HL-60/S4 treated with retinoic acid at 250 ng/mL for 4 days and 3 days (cell line): ENCODE measurements around the gene PDGFA.

Source experiments
- in situ Hi-C: fragments of 300-500 bp; cut with MboI; formaldehyde crosslinking; loops from 2 replicates; pipeline ENCODE4 v1.7.0; 2022; ENCODE audit warnings: low sequenced_read_pairs

PDGFA gene

GRCh38 chr7:475951-476441 lies 43.6 kb downstream of the PDGFA start:
- in situ Hi-C loops = no loop called here

GRCh38 chr7:475425-475728 lies 44.3 kb downstream of the PDGFA start:
- in situ Hi-C loops = no loop called here

- in situ Hi-C loops = no loop called here
These were observed 44.8 kb downstream of the PDGFA start for GRCh38 chr7:474605-475424.

GRCh38 chr7:473870-474604 lies 45.6 kb downstream of the PDGFA start:
- in situ Hi-C loops = no loop called here

- in situ Hi-C loops = no loop called here
These were observed 46.4 kb downstream of the PDGFA start for GRCh38 chr7:473211-473734.

GRCh38 chr7:472640-472957 lies 47.0 kb downstream of the PDGFA start:
- in situ Hi-C loops = no loop called here

DNA sequence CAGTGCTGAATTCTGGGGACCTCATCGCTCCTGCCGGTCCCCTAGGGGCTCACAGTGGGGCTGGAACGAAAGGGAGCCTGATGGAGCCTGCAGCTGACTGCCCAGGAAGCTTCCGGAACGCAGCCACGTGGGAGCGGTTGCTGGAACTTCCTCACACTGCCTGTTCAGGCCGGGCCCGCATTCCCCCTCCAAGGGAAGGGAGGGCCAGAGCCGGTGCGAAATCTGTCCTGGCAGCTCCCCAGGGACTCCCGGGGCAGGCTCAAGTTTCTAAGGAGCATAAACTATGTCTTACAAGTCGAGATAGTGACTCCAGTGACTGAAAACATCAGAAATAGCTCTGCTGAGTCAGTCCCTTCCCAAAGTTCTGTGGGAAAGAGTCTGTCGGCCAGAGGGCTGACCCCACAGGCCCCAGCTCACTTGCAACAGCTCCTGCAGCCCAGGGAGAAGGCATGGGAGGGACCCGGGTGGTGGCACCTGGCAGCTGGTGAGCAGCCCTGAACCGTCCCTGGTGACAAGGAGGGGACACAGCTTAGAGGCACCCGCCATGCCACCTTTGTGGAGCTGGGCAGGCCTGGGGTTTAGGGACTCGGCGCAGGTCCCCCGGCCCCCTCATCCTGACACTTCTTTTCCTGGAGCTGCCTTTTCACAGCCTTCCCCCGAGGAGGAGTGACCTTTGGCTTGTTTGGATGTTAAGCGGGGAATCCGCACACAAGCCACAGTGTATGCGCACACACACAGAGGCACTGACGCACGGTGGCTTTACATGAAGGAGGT lies 47.6 kb downstream of the PDGFA start:
- in situ Hi-C loops = no loop called here

DNA sequence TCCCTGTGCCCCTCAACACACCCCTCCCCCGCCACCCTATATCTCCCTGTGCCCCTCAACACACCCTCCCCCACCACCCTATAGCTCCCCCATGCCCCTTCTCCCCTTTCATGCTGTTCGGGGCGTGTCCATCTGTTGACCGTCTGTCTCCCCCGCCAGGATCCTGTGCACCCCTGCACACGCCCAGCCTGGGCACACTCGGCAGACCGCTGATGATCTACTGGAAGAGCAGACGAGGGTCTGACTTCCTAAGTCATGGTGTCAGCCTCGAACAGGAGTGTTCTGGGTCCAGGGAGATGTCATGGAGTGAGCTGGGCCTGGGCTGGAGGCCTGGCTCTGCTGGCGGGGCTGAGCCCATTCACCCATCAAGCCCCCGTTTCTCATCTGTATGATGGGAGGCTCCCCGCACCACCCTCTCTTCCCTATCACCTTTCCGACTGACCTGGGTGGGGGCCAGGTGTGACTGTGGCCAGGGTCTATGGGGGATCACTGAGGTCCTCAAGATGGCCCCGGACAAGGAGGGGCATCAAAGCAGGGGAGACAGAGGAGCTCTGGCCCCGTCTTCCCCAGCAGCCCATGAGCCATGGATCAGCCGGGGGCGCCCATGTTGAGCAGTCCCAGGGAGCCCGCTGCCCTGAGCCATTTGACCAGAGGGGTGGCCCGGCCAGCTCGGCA lies 48.3 kb downstream of the PDGFA start:
- in situ Hi-C loops = no loop called here

DNA sequence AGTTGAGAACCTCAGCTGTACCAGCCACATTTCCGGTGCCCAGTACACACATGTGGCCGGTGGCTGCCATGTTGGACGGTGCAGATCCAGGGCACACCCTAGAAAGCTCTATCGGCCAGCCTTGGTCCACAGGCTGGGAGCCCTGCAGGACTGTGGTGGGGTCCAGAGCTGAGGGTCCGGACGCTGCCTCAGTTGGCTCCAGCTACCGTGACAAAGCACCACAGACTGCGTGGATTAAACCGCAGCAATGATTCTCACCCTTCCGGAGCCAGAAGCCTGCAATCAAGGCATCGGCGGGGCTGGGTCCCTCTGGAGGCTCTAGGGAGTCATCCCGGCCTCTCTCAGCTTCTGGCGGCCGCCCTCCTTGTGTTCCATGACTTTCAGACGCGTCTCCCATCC lies 50.1 kb downstream of the PDGFA start:
- in situ Hi-C loops = no loop called here

DNA sequence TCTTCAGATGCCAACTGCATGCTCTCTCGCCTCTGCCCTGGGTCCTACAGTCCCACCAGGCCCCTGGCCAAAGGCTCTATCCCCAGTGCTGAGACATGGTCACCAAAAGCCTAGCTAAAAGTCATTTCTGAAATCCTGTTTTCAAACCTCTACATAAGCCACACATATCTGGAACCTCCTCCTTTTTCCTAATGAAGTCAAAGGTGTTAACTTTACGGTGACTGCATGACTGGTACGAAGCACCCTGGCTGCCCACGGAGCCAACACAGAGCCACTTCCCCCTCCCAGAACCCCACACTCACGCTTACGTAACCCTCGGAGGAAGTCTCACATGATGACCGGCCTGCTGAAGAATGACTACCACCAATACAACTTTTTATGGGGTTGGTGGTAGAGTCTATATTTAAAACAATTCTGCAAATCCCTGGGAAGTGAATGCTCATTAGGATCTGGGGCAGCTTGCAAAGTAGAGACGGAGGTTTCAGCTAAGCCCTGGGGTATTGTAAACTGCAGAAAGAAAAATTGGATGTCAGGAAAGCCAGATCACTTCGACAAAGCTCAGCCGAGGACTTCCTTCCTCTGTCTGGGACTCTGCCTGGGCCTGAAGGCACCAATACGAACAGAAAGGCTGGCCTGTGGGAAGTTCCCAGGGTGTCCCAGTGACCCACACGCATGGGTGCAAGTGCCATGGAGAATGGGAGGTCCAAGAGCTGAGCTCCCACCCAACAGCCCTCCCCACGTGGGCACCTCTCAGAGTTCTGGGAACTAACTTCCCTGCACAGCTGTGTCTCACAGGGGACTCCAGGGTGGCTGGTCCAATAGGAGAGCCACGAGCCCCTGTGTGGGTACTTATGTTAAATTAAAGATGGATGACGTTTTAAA lies 50.7 kb downstream of the PDGFA start:
- in situ Hi-C loops = no loop called here

DNA sequence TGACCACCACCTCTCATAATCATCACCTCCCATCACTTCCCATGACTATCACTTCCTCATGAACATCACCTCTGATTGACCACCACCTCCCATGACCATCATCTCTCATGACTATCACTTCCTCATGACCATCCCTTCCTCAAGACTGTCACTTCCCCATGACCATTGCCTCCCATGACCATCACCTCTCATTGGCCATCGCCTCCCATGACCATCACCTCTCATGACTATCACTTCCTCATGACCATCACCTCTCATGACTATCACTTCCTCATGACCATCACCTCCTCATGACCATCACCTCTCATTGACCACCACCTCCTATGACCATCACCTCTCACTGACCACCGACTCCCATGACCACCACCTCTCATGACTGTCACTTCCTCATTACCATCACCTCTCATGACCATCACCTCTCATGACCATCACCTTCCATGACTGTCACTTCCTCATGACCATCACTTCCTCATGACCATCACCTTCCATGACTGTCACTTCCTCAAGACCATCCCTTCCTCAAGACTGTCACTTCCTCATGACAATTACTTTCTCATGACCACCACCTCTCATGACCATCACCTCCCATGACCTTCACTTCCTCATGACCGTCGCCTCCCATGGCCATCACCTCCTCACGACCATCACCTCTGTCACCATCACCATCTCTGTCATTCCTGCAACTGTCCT lies 51.6 kb downstream of the PDGFA start:
- in situ Hi-C loops = no loop called here

- in situ Hi-C loops = no loop called here
These were observed 52.2 kb downstream of the PDGFA start for GRCh38 chr7:467393-467828.

DNA sequence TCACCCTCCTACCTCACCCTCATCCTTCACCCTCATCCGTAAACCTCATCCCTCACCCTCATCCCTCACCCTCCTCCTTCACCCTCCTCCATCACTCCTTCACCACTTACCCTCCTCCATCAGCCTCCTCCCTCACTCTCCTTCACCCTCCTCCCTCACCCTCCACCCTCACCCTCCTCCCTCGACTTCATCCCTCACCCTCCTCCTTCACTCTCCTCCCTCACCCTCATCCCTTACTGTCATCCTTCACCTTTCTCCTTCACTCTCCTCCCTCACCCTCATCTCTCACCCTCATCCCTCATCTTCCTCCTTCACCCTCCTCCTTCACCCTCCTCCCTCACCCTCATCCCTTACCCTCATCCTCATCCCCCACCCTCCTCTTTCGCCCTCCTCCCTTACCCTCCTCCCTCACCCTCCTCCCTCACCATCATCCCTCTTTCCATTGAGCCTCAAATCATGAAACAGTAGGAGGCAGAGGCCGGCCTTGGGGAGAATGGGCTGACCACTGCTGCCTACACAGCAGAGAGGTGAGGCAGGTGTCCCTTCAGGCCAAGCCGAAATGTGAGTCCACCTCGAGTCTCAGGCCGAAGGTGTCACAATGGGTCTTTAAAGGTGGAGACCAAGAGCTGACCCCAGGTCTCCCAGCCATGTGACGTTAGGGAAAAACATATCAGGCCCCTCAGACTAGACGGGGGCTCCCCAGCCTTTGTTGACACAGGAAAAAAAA lies 53.0 kb downstream of the PDGFA start:
- in situ Hi-C loops = no loop called here

- in situ Hi-C loops = no loop called here
These were observed 53.8 kb downstream of the PDGFA start for GRCh38 chr7:465710-466400.

DNA sequence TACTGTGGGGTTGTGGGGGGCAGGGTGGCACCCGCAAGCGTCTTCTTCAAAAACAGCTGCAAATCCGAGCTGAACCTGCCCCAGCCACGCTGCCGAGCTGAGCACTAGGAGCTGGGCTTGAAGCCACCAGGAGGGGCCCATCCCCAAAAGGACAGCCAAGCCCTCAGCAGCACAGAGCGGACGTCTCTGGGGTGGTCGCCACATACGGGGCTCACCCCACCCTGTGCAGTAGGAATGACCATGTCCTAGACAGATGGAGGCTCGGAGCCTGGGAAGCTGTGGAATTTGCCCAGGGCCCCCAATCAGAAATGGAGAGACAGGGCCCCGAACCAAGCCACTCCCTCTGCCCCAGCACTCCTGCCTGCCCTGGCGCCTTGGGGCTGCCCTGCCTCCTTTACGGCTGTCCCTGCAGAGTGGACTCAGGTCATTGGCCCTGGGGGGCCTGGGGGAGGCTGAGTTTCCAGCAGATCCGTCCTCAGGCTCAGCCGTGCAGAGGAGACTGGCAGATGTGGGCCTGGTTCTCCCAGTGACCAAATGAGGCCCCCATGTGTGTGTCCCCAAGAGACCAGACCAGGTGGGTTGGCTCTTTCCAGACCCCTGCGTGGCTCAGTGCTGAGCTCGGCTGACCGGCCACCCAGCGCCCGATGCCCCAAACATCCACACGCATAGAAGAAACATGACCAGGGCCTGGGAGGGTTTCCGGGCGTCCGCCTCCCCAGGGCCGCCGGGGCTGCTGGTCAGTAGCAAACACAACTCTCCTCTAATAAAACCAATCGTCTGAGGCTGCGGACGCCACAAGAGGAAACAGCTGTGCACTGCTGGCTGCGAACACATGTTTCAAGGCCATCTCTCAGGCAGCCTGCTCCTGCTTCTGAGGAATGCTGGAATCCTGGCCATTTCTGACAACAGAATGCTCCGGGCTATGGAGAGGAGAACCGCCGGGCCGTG lies 54.9 kb downstream of the PDGFA start:
- in situ Hi-C loops = no loop called here

- in situ Hi-C loops = no loop called here
These were observed 55.7 kb downstream of the PDGFA start for GRCh38 chr7:463817-464453.
